ENCODE results near the gene ARHGEF9.
A peak's percentile ranks its signal among the peaks of the same experiment; 100 is the strongest.
"Not testable (repeated sequence)": the region's sequence is repeated elsewhere in the genome, so short reads cannot be mapped to it uniquely, and the experiment has no call there.

The ARHGEF9 gene

GRCh38 chrX:63784902-63785707, at the start of gene ARHGEF9:
Gene ARHGEF9 (minus strand): TSS chrX:63785214. CDS start chrX:63785145, 69 bp downstream.
- no peak for DNase-seq

DNA sequence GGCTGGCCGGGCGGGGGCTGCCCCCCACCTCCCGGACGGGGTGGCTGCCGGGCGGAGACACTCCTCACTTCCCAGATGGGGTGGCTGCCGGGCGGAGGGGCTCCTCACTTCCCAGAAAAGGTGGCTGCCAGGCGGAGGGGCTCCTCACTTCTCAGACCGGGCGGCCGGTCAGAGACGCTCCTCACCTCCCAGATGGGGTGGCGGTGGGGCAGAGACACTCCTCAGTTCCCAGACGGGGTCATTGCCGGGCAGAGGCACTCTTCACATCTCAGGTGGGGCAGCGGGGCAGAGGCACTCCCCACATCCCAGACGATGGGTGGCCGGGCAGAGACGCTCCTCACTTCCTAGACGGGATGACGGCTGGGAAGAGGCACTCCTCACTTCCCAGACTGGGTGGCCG, 40.4 kb upstream of the ARHGEF9 start:
- DNase-seq, result not testable (repeated sequence)

DNA sequence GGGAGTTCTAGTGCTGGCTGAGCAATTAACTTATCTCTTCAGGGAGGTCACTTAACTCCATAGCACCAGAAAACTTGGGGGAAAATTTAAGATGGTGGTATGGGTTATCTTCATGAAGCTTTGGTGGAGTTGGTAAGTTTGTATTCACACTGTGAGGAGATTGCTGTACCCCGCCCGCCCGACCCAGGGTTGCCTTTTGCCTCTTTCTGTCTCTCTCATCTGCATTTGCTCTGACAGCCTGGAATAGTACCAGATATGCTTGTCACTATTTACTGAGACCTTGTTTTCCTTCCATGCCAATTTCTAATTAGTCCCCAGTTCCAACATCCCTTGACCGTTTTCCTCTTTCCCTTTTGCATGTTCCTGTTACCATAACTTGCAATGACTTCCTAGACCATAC, 33.1 kb upstream of the ARHGEF9 start:
- DNase-seq, result no peak

DNA sequence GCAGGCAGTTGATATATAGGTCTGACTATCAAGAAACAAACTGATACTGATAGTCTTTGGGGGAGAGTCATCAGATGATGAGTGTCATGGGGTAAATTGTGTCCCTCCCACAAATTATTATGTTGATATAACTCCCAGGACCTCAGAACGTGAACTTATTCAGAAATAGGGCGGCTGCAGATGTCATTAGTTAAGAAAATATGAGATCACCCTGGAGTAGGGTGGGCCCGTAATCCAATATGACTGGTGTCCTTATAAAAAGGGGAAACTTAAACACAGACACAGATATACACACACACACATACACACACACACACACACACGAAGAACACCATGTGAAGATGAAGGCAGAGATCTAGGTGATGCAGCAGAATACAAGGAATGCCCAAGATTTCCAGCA, 32.7 kb upstream of the ARHGEF9 start:
- DNase-seq, result no peak

GRCh38 chrX:63812823-63813222, 27.8 kb upstream of the ARHGEF9 start:
- no peak for DNase-seq

GRCh38 chrX:63810746-63811145, 25.7 kb upstream of the ARHGEF9 start:
- DNase-seq, result no peak

GRCh38 chrX:63809173-63809572, 24.2 kb upstream of the ARHGEF9 start:
- no peak for DNase-seq

DNA sequence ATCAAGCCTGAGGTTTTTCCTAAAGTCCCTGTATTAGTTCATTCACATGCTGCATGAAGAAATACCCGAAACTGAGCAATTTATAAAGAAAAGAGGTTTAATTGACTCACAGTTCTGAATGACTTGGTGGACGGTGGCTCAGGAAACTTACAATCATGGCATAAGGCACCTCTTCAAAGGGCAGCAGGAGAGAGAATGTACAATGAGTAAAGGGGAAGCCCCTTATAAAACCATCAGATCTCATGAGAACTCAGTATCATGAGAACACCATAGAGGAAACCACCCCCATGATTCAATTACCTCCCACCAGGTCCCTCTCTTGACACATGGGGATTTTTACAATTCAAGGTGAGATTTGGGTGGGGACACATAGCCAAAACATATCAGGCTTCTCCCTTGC, 10.4 kb upstream of the ARHGEF9 start:
- not testable (repeated sequence) for DNase-seq

- no peak for DNase-seq
Measured at GRCh38 chrX:63785708-63786040, 660 bp upstream of the ARHGEF9 start.

- DNase-seq, result no peak
Measured at GRCh38 chrX:63784346-63784901, 590 bp downstream of the ARHGEF9 start.

DNA sequence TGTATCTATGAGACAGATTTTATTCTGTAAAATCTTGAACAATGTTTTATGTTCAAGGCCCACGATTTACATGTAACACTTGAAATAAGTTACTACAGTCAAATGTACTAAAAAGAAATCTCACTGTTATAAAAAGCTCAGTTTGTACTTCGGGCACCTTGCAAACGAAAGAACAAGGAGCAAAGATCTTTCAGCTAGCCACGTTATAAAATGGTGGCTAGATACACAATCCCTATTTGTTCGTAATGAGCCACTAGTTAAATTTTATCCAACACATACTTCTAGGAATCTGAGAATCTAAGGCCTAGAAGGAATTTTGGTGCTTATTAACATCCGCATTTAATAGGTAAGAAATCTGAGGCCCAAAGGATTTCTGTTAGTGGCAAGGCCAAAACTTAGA, 2.5 kb downstream of the ARHGEF9 start:
- no peak for DNase-seq

DNA sequence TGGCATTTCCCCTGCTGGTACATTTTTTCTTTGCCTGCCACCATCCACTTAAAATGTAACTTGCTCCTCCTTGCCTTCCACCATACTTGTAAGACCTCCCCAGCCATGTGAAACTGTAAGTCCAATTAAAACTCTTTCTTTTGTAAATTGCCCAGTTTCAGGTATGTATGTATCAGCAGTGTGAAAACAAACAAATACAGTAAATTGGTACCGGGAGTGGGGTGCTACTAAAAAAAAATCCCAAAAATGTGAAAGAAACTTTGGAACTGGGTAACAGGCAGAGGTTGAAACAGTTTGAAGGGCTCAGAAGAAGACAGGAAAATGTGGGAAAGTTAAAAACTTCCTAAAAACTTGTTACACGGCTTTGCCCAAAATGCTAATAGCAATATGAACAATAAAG, 16.3 kb downstream of the ARHGEF9 start:
- no peak for DNase-seq

DNA sequence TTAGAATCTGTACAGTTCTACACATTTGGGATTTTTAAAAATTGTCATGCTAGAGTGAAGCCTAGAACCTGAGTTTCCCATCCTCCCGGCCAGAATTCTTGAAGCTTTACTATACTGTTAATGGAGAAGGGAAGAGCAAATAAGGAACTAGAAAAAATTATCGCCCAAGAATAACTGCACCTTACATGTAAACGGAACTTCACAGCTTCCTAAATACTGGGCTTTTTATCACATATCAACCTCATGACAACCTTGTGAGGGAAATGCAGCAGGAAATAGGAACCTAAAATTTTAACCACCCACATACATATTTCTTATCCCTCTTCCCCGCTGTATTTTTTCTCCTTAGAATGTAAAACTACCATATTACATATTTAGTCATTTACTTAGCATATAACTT, 19.3 kb downstream of the ARHGEF9 start:
- DNase-seq, result no peak

- no peak for DNase-seq
Measured at GRCh38 chrX:63764946-63765345, 20.1 kb downstream of the ARHGEF9 start.

GRCh38 chrX:63761639-63762038, 23.4 kb downstream of the ARHGEF9 start:
- DNase-seq, result peak in 1 of 2 donors; percentile 36

DNA sequence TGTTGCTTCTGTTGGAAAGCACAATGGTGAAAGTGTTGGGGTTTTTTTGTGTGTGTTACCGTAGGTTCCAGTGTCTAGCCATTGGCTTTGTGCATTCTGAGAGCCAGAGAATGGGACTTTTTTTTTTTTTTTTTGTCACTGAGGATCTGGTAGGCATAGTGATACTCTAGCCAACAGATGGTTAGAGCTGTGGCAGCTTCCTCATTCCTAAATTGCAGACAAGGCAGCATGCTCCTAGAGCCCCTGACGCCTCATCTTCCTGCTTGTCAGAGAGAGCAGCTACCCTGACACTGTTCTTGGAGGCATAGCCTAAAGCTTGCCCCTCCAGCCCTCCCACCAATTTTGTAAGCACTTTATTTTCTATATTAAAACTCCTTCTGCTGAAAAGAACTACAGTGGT, 27.0 kb downstream of the ARHGEF9 start:
- no peak for DNase-seq

DNA sequence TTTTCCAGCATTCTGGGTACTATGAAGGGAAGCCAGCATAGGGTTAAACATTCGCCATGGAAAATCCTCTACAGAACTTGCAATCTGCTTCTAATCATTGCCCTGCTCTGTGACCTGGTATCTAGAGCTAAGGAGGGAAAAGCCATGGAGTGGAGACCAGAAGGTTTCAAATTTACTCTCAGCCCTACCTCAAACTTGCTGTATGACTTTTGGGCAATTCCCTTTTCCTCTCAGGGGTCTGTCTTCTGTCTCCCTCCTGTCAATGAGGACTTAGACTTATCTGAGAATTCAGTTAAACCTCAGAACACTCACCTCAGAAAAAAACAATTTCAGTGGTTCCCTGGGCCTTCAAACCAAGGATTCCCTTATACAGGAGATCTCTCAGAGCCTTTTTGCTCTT, 29.1 kb downstream of the ARHGEF9 start:
- DNase-seq, result no peak

GRCh38 chrX:63754860-63755579, 30.0 kb downstream of the ARHGEF9 start:
- peak; percentile 91 for DNase-seq

DNA sequence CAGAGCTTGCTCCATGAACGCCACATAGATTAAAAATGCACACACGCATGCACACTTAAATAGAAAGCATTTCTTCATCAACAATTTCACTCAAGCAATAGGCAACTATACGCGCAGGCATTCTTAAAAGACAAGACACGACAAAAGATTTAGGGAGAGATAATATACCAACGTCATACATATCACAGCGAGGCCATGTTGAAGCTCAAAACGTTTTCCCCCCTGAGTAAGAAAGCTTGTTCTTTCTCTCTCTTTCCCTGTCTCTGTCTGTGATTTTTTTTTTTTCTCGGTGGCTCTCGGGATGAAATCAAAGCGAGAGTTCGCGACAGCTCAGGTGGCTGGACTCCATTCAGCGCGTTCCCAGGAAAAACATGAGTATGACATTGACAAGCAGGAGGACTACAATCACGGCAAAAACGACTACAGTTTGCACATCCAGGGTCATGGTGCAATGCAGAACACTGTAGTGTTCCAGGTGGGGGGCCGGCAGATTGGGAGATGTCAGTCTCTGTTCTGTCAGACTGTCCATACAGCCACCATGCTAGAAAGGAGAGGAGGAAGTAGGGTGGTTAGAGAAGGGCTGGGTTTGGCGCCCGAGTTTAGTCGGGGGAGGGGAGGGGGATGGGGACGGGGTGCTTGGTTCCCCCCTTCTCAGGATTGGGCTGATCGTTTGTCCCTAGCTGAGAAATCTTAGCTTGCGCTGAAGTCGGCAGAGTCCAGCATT, 30.7 kb downstream of the ARHGEF9 start:
- DNase-seq, result peak; percentile 7 to 41

- no peak for DNase-seq
Measured at GRCh38 chrX:63751481-63751880, 33.5 kb downstream of the ARHGEF9 start.

DNA sequence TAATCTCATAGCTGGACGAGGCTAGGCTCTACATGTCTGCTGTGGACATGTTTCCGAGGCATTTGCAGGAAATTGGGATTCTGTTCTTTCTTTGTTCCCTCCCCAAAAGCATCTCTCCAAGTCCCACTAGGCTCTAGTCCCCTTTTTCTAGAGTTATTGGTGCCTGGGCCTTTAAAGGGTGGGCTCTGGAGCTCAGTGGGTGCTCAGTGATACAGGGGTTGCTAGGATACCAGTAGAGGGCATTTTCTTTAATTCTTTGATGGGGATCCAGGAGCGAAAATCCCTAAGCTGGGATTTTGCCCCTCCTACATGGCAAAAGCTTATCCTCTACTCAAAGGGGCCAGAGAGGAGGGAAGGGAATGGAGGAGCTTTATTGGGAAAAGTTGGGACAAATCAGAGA, 34.2 kb downstream of the ARHGEF9 start:
- DNase-seq, result no peak

DNA sequence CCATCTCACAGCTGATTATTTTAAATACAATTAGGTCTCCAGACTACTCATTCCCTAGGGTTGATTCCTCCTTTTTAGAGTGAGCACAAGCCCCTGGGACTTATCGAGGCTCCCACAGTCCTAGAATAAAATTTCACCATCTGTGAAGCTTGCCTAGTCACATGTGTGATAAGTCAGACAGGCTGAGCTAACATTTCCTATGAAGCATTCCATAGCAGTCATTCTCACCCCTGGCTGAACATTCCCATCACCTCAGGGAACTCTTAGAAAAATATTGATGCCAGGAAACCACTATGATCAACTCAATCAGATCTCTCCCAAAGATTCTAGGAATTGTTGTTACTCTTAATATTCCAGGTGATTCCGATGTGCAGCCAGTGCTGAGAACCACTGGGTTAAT, 37.7 kb downstream of the ARHGEF9 start:
- no peak for DNase-seq

DNA sequence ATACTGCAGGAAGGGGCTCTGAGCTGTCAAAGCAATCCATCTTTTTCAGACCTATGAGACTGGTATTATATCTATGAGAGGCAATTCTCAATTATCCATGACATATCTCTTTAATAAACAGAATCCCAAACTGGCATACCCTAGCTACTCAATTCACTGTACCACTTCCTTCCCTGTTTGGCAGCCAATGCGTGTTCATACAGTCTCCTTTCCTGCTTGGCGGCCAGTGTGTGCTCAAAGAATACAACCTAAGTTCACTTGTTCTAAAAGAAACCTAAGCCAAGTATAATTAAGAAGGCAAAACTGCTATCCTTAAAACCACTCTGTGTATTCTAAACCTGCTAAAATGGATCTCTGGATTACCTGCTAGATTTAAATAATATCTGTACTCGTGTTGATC, 38.3 kb downstream of the ARHGEF9 start:
- no peak for DNase-seq

DNA sequence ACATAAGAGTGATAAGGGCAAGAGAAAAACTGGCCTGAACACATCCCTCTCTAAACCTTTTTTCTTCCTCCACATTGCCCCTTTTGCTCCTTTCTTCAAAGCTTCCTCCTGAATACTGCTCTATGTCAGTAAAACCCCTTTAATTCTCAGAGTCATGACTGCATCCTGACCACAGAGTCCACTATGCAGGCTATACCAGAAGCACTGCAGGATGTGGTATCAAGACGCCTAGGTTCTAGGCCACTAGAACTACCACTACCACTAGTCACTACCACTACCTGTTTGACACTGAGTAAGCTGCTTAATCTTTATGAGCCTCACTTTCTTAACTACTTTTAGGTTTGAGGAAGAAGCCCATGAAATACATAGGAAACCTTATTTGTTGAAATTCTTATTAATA, 38.7 kb downstream of the ARHGEF9 start:
- peak; percentile 6 to 44 for DNase-seq
